OCI-LY7 (cell line): Measurements from ENCODE around the gene SKA3.

Experiments used
- CTCF ChIP-seq: fragments of 200-600 bp; sonication (generic); conservative IDR thresholded peaks from 2 replicates; pipeline ENCODE4 v1.5.1; 2014; ENCODE audit warnings: mild to moderate bottlenecking, antibody characterized with exemption, low read length, moderate library complexity, mixed read lengths
- EZH2phosphoT487 ChIP-seq: fragments of 200-600 bp; sonication (generic); IDR thresholded peaks from 2 replicates; pipeline ENCODE4 v1.6.1; 2018; ENCODE audit warnings: low read depth, borderline replicate concordance, mild to moderate bottlenecking, mixed run types, antibody characterized with exemption, low read length, moderate library complexity, mixed read lengths

GRCh38 chr13:21130116-21130515, 46.2 kb downstream of the SKA3 start:
- TF ChIP-seq CTCF, result no peak
- TF ChIP-seq EZH2phosphoT487, result no peak
